IMR-90 (cell line): ENCODE data around the gene ZNF688. TPM values are rescaled to one million over a fixed set of nuclear protein-coding genes. Genes with fewer than 3 reads are reported as not detected.

Source experiments
- ATAC-seq: fragments of 200-7000 bp; cut with Tn5 transposase; 2 replicates; pipeline ENCODE4 v1.9.1; 2020; ENCODE audit warnings: low read depth, mild to moderate bottlenecking, moderate library complexity
- BruUV-seq: library from RNA; stranded (reverse); fragments of 400-500 nt; replicated peaks from 2 replicates; lab custom pipeline; 2021; lab: Mats Ljungman, UMichigan
- CTCF ChIA-PET: fragments of 300-600 bp; formaldehyde crosslinking; extraction: SDS; loops from one replicate; lab custom pipeline; 2021; ENCODE audit warnings: antibody characterized with exemption; lab: Yijun Ruan, JAX
- POLR2A ChIA-PET: fragments of 300-600 bp; sonication (Branson Sonifier 250); formaldehyde crosslinking; loops from one replicate; lab custom pipeline; 2022; ENCODE audit warnings: antibody characterized with exemption; ENCODE audit not compliant: unreplicated experiment; lab: Charles Lee
- DNase-seq: peaks from one replicate; pipeline ENCODE4 v3.0.0; 2013
- H2AFZ ChIP-seq: replicated peaks from 2 replicates; pipeline ENCODE3; 2013; ENCODE audit warnings: low read length, mild to moderate bottlenecking; ENCODE audit not compliant: poor library complexity
- H2AK5ac ChIP-seq: 2 replicates; pipeline ENCODE4 v1.6.1; 2013; ENCODE audit warnings: low read depth, low read length, inconsistent platforms
- H2AK9ac ChIP-seq: replicated peaks from 2 replicates; pipeline ENCODE3; 2013; ENCODE audit warnings: mild to moderate bottlenecking, low read depth, low read length, moderate library complexity; ENCODE audit not compliant: poor library complexity
- H2BK120ac ChIP-seq: 2 replicates; pipeline ENCODE4 v1.6.1; 2013; ENCODE audit warnings: low read depth, low read length, inconsistent platforms
- H2BK15ac ChIP-seq: 3 replicates; pipeline ENCODE4 v1.6.1; 2013; ENCODE audit warnings: low read depth, low read length, inconsistent platforms
- H2BK20ac ChIP-seq: 2 replicates; pipeline ENCODE4 v1.6.1; 2013; ENCODE audit warnings: low read depth, mild to moderate bottlenecking, inconsistent platforms, low read length, moderate library complexity
- H2BK5ac ChIP-seq: 2 replicates; pipeline ENCODE4 v1.6.1; 2013; ENCODE audit warnings: mild to moderate bottlenecking, low read depth, low read length, inconsistent platforms; ENCODE audit not compliant: poor library complexity, severe bottlenecking
- H3K14ac ChIP-seq: replicated peaks from 2 replicates; pipeline ENCODE4 v1.6.1; 2013; ENCODE audit warnings: low read depth, low read length, inconsistent platforms
- H3K18ac ChIP-seq: 2 replicates; pipeline ENCODE4 v1.6.1; 2013; ENCODE audit warnings: low read depth, low read length, control low read depth
- H3K23ac ChIP-seq: 2 replicates; pipeline ENCODE4 v1.6.1; 2013; ENCODE audit warnings: low read depth, low read length, inconsistent platforms
- H3K27ac ChIP-seq: 2 replicates; pipeline ENCODE4 v1.5.1; 2013; ENCODE audit warnings: mild to moderate bottlenecking, control low read depth, low read length; ENCODE audit not compliant: insufficient read depth
- H3K27me3 ChIP-seq: 2 replicates; pipeline ENCODE4 v1.6.1; 2013; ENCODE audit warnings: low read length; ENCODE audit not compliant: control insufficient read depth, insufficient read depth
- H3K36me3 ChIP-seq: 2 replicates; pipeline ENCODE4 v1.6.1; 2013; ENCODE audit warnings: low read length, mixed read lengths; ENCODE audit not compliant: control insufficient read depth, insufficient read depth
- H3K4ac ChIP-seq: 2 replicates; pipeline ENCODE4 v1.6.1; 2013; ENCODE audit warnings: low read depth, low read length, inconsistent platforms
- H3K4me1 ChIP-seq: 2 replicates; pipeline ENCODE4 v1.6.1; 2013; ENCODE audit warnings: low read length, mixed read lengths; ENCODE audit not compliant: control insufficient read depth, insufficient read depth
- H3K4me2 ChIP-seq: 2 replicates; pipeline ENCODE4 v1.6.1; 2013; ENCODE audit warnings: low read depth, mild to moderate bottlenecking, control low read depth, low read length, moderate library complexity
- H3K4me3 ChIP-seq: 2 replicates; pipeline ENCODE4 v1.5.1; 2013; ENCODE audit warnings: low read depth, mild to moderate bottlenecking, control low read depth, low read length, moderate library complexity; ENCODE audit not compliant: insufficient read depth
- H3K56ac ChIP-seq: 2 replicates; pipeline ENCODE4 v1.6.1; 2013; ENCODE audit warnings: low read length, inconsistent platforms; ENCODE audit not compliant: insufficient read depth; ENCODE audit errors: extremely low read depth
- H3K79me1 ChIP-seq, 2 experiments: 2 replicates each; pipeline ENCODE4 v1.6.1; 2013; ENCODE audit warnings: low read length in 2 of 2, inconsistent platforms in 1 of 2, low read depth in 1 of 2
- H3K9ac ChIP-seq: 2 replicates; pipeline ENCODE4 v1.6.1; 2013; ENCODE audit warnings: low read depth, low read length, control low read depth
- H3K9me1 ChIP-seq: 2 replicates; pipeline ENCODE4 v1.6.1; 2013; ENCODE audit warnings: low read length, inconsistent platforms; ENCODE audit not compliant: insufficient read depth
- H3K9me3 ChIP-seq: 2 replicates; pipeline ENCODE4 v1.6.1; 2013; ENCODE audit warnings: low read length; ENCODE audit not compliant: control insufficient read depth, insufficient read depth
- H4K20me1 ChIP-seq: 2 replicates; pipeline ENCODE4 v1.6.1; 2013; ENCODE audit warnings: low read length, inconsistent platforms; ENCODE audit not compliant: insufficient read depth
- H4K5ac ChIP-seq: 2 replicates; pipeline ENCODE4 v1.6.1; 2013; ENCODE audit warnings: mild to moderate bottlenecking, low read depth, low read length, control low read depth
- H4K8ac ChIP-seq, 2 experiments: 2 replicates each; pipeline ENCODE4 v1.6.1; 2013; ENCODE audit warnings: low read depth in 2 of 2, low read length in 2 of 2, control low read depth in 1 of 2, inconsistent platforms in 1 of 2
- H4K91ac ChIP-seq: 2 replicates; pipeline ENCODE4 v1.6.1; 2013; ENCODE audit warnings: low read depth, low read length, inconsistent platforms; ENCODE audit not compliant: insufficient read depth
- BHLHE40 ChIP-seq: fragments of 150-350 bp; IDR thresholded peaks from 2 replicates; pipeline ENCODE4 v1.6.1; 2016; ENCODE audit warnings: mild to moderate bottlenecking, low read depth, low read length
- CEBPB ChIP-seq: IDR thresholded peaks from 2 replicates; pipeline ENCODE4 v1.6.1; 2012; ENCODE audit warnings: low read depth, low read length, improper control_type of control experiment
- CHD1 ChIP-seq: IDR thresholded peaks from 2 replicates; pipeline ENCODE4 v1.6.1; 2012; ENCODE audit warnings: low read depth, low read length, improper control_type of control experiment
- CTCF ChIP-seq: conservative IDR thresholded peaks from 2 replicates; pipeline ENCODE4 v1.5.1; 2012; ENCODE audit warnings: mild to moderate bottlenecking, low read depth, low read length, improper control_type of control experiment
- FOS ChIP-seq: fragments of 150-350 bp; IDR thresholded peaks from 2 replicates; pipeline ENCODE4 v1.6.1; 2016; ENCODE audit warnings: low read depth, low read length
- MAFK ChIP-seq: IDR thresholded peaks from 2 replicates; pipeline ENCODE4 v1.6.1; 2012; ENCODE audit warnings: low read depth, low read length, improper control_type of control experiment
- MAZ ChIP-seq: IDR thresholded peaks from 2 replicates; pipeline ENCODE4 v1.6.1; 2012; ENCODE audit warnings: low read depth, mild to moderate bottlenecking, low read length, improper control_type of control experiment, moderate library complexity, borderline replicate concordance
- MXI1 ChIP-seq: IDR thresholded peaks from 2 replicates; pipeline ENCODE4 v1.6.1; 2012; ENCODE audit warnings: low read depth, mild to moderate bottlenecking, low read length, moderate library complexity, borderline replicate concordance
- NFE2L2 ChIP-seq: fragments of 150-350 bp; IDR thresholded peaks from 2 replicates; pipeline ENCODE4 v1.6.1; 2016; ENCODE audit warnings: low read depth, mild to moderate bottlenecking, low read length
- POLR2A ChIP-seq: IDR thresholded peaks from 2 replicates; pipeline ENCODE4 v1.6.1; 2012; ENCODE audit warnings: mild to moderate bottlenecking, low read depth, low read length
- RAD21 ChIP-seq: IDR thresholded peaks from 2 replicates; pipeline ENCODE4 v1.6.1; 2012; ENCODE audit warnings: low read length, improper control_type of control experiment
- RCOR1 ChIP-seq: IDR thresholded peaks from 2 replicates; pipeline ENCODE4 v1.6.1; 2012; ENCODE audit warnings: mild to moderate bottlenecking, low read length, improper control_type of control experiment; ENCODE audit not compliant: insufficient replicate concordance
- RFX5 ChIP-seq: IDR thresholded peaks from 2 replicates; pipeline ENCODE4 v1.8.0; 2012; ENCODE audit warnings: low read depth, mild to moderate bottlenecking, low read length, moderate library complexity
- SMC3 ChIP-seq: fragments of 150-350 bp; IDR thresholded peaks from 2 replicates; pipeline ENCODE4 v1.6.1; 2016; ENCODE audit warnings: low read depth, mild to moderate bottlenecking, antibody characterized with exemption, low read length, moderate library complexity
- USF2 ChIP-seq: fragments of 150-350 bp; IDR thresholded peaks from 2 replicates; pipeline ENCODE4 v1.6.1; 2017; ENCODE audit warnings: mild to moderate bottlenecking, antibody characterized with exemption, low read length, low read depth
- WGBS, 2 experiments: methylation state at CpG; one replicate each; pipeline versions ENCODE4 v1.1.5 to v1.1.7; 2013; ENCODE audit warnings: missing lambda C conversion rate in 2 of 2; ENCODE audit not compliant: insufficient read length in 1 of 2; ENCODE audit errors: extremely low coverage in 2 of 2; 5-methylcytosine and 5-hydroxymethylcytosine counted together
- dilution Hi-C: fragments of 300-500 bp; cut with HindIII; formaldehyde crosslinking; loops from one replicate; pipeline ENCODE4 v1.14.3; 2018; ENCODE audit warnings: low sequenced_read_pairs; ENCODE audit not compliant: unreplicated experiment
- in situ Hi-C: fragments of 300-500 bp; cut with MboI; formaldehyde crosslinking; loops from 3 replicates; pipeline ENCODE4 v1.14.3; 2019; ENCODE audit warnings: low sequenced_read_pairs, inconsistent platforms, mixed read lengths
- intact Hi-C: fragments of 100-400 bp; cut with micrococcal nuclease; formaldehyde crosslinking; loops from 2 replicates; pipeline ENCODE4 v1.10.0; 2022
- polyA plus RNA-seq, 3 experiments: library from polyadenylated mRNA; depleted of rRNA; stranded (reverse); fragments of >200 nt; gene quantifications; 2 replicates each; pipeline ENCODE4 v1.2.3, GENCODE V29; 2012; ENCODE audit warnings: low replicate concordance in 1 of 3
- total RNA-seq: library from RNA; depleted of rRNA; stranded (reverse); fragments of >200 nt; gene quantifications from 2 replicates; pipeline ENCODE4 v1.2.3, GENCODE V29; 2012
- TF ChIP-seq, protein P1 (sequence below): fragments of 150-350 bp; IDR thresholded peaks from 2 replicates; pipeline ENCODE4 v1.6.1; 2016; ENCODE audit warnings: low read depth, mild to moderate bottlenecking, low read length, moderate library complexity, borderline replicate concordance

Gene ZNF688
- total and polyA plus RNA-seq, 2 of the 4 experiments (the other 2 are of a cell fraction), result 1.8 to 3.7 TPM

- no peak overlapping the region for H3K23ac ChIP-seq
- H3K18ac ChIP-seq, result no peak overlapping the region
- no peaks in the 10 kb centered on the region for H4K20me1 ChIP-seq
- in situ Hi-C loops, result no loop called here
- H2BK20ac ChIP-seq, result no peak overlapping the region
- no peak overlapping the region for H2BK120ac ChIP-seq
- no peak overlapping the region for H4K8ac ChIP-seq
- no peak overlapping the region for H2BK15ac ChIP-seq
- peaks cover 0 to 3% of the 10 kb centered on the region in 2 experiments; a peak in 1 of 4 replicates for H3K79me1 ChIP-seq
- H3K4me2 ChIP-seq, result no peak overlapping the region
- ATAC-seq, result no peak
- no peak overlapping the region for H2AK9ac ChIP-seq
- intact Hi-C loops, result no loop called here
- H3K4me3 ChIP-seq, result no peak overlapping the region
- no peak overlapping the region for H3K4ac ChIP-seq
- no TSS peak for BruUV-seq
- DNase-seq, result no peak
- H4K91ac ChIP-seq, result no peak overlapping the region
- 0 out of 2 replicates have a peak, but pooled peaks cover 3% of the 10 kb centered on the region for H3K9me1 ChIP-seq
- no peaks in the 10 kb centered on the region for H3K9me3 ChIP-seq
- H3K9ac ChIP-seq, result no peak overlapping the region
- 60% methylated on average over 2 of the region's 5 CpGs; no CpG with 5 or more reads in 1 of the 2 experiments for WGBS, 2 experiments
- CTCF ChIA-PET, result no interaction called here
- H3K4me1 ChIP-seq, result peaks cover 10% of the 10 kb centered on the region; the same call in 1 of the 2 replicates
- no peaks in the 10 kb centered on the region for H3K27me3 ChIP-seq
- POLR2A ChIA-PET, result no interaction called here
- H2BK5ac ChIP-seq, result no peak overlapping the region
- H2AK5ac ChIP-seq, result no peak overlapping the region
- no peak overlapping the region for H3K56ac ChIP-seq
- H4K5ac ChIP-seq, result no peak overlapping the region
- dilution Hi-C loops, result no loop called here
- no peak overlapping the region for H3K14ac ChIP-seq
- H3K27ac ChIP-seq, result no peak overlapping the region
- H2AFZ ChIP-seq, result no peak overlapping the region
- TF ChIP-seq FOS, result no peak
- no peak for TF ChIP-seq BHLHE40
- TF ChIP-seq RAD21, result no peak
- no peak for TF ChIP-seq CTCF
- TF ChIP-seq NFE2L2, result no peak
- no peak for TF ChIP-seq RFX5
- TF ChIP-seq, protein P1, sequence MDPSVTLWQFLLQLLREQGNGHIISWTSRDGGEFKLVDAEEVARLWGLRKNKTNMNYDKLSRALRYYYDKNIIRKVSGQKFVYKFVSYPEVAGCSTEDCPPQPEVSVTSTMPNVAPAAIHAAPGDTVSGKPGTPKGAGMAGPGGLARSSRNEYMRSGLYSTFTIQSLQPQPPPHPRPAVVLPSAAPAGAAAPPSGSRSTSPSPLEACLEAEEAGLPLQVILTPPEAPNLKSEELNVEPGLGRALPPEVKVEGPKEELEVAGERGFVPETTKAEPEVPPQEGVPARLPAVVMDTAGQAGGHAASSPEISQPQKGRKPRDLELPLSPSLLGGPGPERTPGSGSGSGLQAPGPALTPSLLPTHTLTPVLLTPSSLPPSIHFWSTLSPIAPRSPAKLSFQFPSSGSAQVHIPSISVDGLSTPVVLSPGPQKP, result no peak
- TF ChIP-seq MAFK, result no peak
- TF ChIP-seq CHD1, result no peak
- no peak for TF ChIP-seq CEBPB
- no peak for TF ChIP-seq USF2
- no peak for TF ChIP-seq POLR2A
- no peak for TF ChIP-seq SMC3
- no peak for TF ChIP-seq RCOR1
- TF ChIP-seq MXI1, result no peak
- TF ChIP-seq MAZ, result no peak
- no peaks in the 10 kb centered on the region for H3K36me3 ChIP-seq
Measured at GRCh38 chr16:30543067-30543466, 28.4 kb downstream of the ZNF688 start.
